Upper lobe of right lung (tissue), 1 donor: ENCODE data around the gene SLC17A3. TPM values are rescaled to one million over a fixed set of nuclear protein-coding genes. Genes with fewer than 3 reads are reported as not detected.

Experiments used
- ATAC-seq: fragments of 200-7000 bp; cut with Tn5 transposase; one replicate; pipeline ENCODE4 v1.9.1; 2020; ENCODE audit warnings: mild to moderate bottlenecking, moderate library complexity
- DNase-seq: peaks from one replicate; pipeline ENCODE4 v3.0.0-alpha.2; 2020
- H3K27ac ChIP-seq: fragments of 200-600 bp; one replicate; pipeline ENCODE4 v1.8.0; 2022
- H3K27me3 ChIP-seq: fragments of 200-600 bp; one replicate; pipeline ENCODE4 v1.8.0; 2022; ENCODE audit warnings: mild to moderate bottlenecking
- H3K36me3 ChIP-seq: fragments of 200-600 bp; one replicate; pipeline ENCODE4 v1.8.0; 2022
- H3K4me1 ChIP-seq: fragments of 200-600 bp; one replicate; pipeline ENCODE4 v1.8.0; 2022
- H3K4me3 ChIP-seq: fragments of 200-600 bp; one replicate; pipeline ENCODE4 v1.8.0; 2022; ENCODE audit warnings: mild to moderate bottlenecking
- H3K9me3 ChIP-seq: fragments of 200-600 bp; one replicate; pipeline ENCODE4 v1.8.0; 2022
- CTCF ChIP-seq: fragments of 200-600 bp; IDR thresholded peaks from one replicate; pipeline ENCODE4 v1.8.0; 2022; ENCODE audit warnings: antibody characterized with exemption
- intact Hi-C: fragments of 100-400 bp; cut with DNase I; formaldehyde crosslinking; loops from one replicate; pipeline ENCODE4 v1.11.0; 2022
- total RNA-seq: library from RNA; stranded (reverse); fragmentation: NEBNext Ultra II Directional; extraction: Animal tissue kit (Norgen Biotek cat#: 25700); gene quantifications from one replicate; pipeline ENCODE4 v1.2.1, GENCODE V29; 2021
- donor health status: DM: no; HTN: yes; CAD: no; lungs with severe emphysema.

SLC17A3 gene
- total RNA-seq, 1 donor from 2014 or later = not detected

GRCh38 chr6:25863360-25863759, 10.7 kb downstream of the SLC17A3 start:
- TF ChIP-seq CTCF = no peak

GRCh38 chr6:25862199-25862598, 11.8 kb downstream of the SLC17A3 start:
- H3K9me3 ChIP-seq = no peaks in the 10 kb centered on the region
- DNase-seq (no peak), ATAC-seq (no peak)
- H3K27me3 ChIP-seq = no peaks in the 10 kb centered on the region
- no peak overlapping the region for H3K4me3 ChIP-seq
- intact Hi-C loops = no loop called here
- no peaks in the 10 kb centered on the region for H3K4me1 ChIP-seq
- H3K36me3 ChIP-seq = no peaks in the 10 kb centered on the region
- no peak for TF ChIP-seq CTCF
- H3K27ac ChIP-seq = no peak overlapping the region

More at GRCh38 chr6:25863360-25863759, 10.7 kb downstream of the SLC17A3 start:
- Histone ChIP-seq H3K9me3 (no peaks in the 10 kb centered on the region), H3K27ac (no peak overlapping the region), H3K4me1 (no peaks in the 10 kb centered on the region), H3K27me3 (no peaks in the 10 kb centered on the region), H3K36me3 (no peaks in the 10 kb centered on the region), H3K4me3 (no peak overlapping the region)
- intact Hi-C loops = no loop called here
- DNase-seq (no peak), ATAC-seq (no peak)

- intact Hi-C loops = no loop called here
- no peaks in the 10 kb centered on the region for H3K36me3 ChIP-seq
- H3K9me3 ChIP-seq = no peaks in the 10 kb centered on the region
- no peak overlapping the region for H3K4me3 ChIP-seq
- H3K27me3 ChIP-seq = no peaks in the 10 kb centered on the region
- DNase-seq = no peak
- H3K27ac ChIP-seq = no peak overlapping the region
- no peak for ATAC-seq
- no peaks in the 10 kb centered on the region for H3K4me1 ChIP-seq
- TF ChIP-seq CTCF = no peak
Measured at GRCh38 chr6:25852756-25853155, 21.3 kb downstream of the SLC17A3 start.

- ATAC-seq = no peak
- no peaks in the 10 kb centered on the region for H3K36me3 ChIP-seq
- no peaks in the 10 kb centered on the region for H3K9me3 ChIP-seq
- H3K27ac ChIP-seq = no peak overlapping the region
- no peaks in the 10 kb centered on the region for H3K4me1 ChIP-seq
- no peaks in the 10 kb centered on the region for H3K27me3 ChIP-seq
- no peak for TF ChIP-seq CTCF
- H3K4me3 ChIP-seq = no peak overlapping the region
- intact Hi-C loops = no loop called here
- DNase-seq = no peak
Measured at GRCh38 chr6:25851961-25852360, 22.1 kb downstream of the SLC17A3 start.

- ATAC-seq (no peak), DNase-seq (no peak)
- Histone ChIP-seq H3K4me3 (no peak overlapping the region), H3K27me3 (no peaks in the 10 kb centered on the region), H3K9me3 (no peaks in the 10 kb centered on the region), H3K27ac (no peak overlapping the region), H3K4me1 (no peaks in the 10 kb centered on the region), H3K36me3 (no peaks in the 10 kb centered on the region)
- no peak for TF ChIP-seq CTCF
- intact Hi-C loops = no loop called here
Measured at GRCh38 chr6:25844518-25844917, 29.5 kb downstream of the SLC17A3 start.

GRCh38 chr6:25842526-25842925, 31.5 kb downstream of the SLC17A3 start:
- no peak for TF ChIP-seq CTCF
- intact Hi-C loops = no loop called here
- ATAC-seq (no peak), DNase-seq (no peak)
- no peak overlapping the region for H3K4me3 ChIP-seq
- no peak overlapping the region for H3K27ac ChIP-seq
- no peaks in the 10 kb centered on the region for H3K27me3 ChIP-seq
- no peaks in the 10 kb centered on the region for H3K9me3 ChIP-seq
- no peaks in the 10 kb centered on the region for H3K36me3 ChIP-seq
- no peaks in the 10 kb centered on the region for H3K4me1 ChIP-seq
